Activated CD8-positive, alpha-beta memory T cell treated with anti-CD3 and anti-CD28 coated beads, Interleukin-2, amount 50 U/mL, for 24 hours (primary cell): Measurements from ENCODE around the gene MTR.
"Not testable (repeated sequence)": the region's sequence is repeated elsewhere in the genome, so short reads cannot be mapped to it uniquely, and the experiment has no call there.

Source experiments
- DNase-seq: peaks from one replicate; pipeline ENCODE4 v3.0.0-alpha.2; 2020; ENCODE audit errors: extremely low read depth

Gene MTR

DNA sequence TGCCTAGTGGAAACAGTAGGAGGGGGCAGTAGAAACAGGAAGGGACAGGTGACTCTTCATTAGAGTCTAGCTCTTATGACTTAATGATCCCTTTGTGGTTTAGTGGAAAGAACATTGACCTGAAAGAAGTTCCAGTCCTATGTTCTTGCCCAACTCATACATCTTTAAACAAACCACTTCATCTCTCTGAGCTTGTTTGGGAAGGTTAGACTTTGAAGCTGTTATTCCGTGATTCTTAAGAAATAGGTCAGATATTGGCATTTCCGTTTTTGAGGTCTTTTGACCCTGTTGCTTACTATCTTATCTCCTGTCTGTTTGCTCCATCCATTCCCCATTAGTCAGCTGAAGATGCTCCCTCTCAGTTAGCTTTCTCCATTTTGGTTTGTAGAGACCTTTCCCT is 38.5 kb downstream of the MTR start:
- DNase-seq = no peak

DNA sequence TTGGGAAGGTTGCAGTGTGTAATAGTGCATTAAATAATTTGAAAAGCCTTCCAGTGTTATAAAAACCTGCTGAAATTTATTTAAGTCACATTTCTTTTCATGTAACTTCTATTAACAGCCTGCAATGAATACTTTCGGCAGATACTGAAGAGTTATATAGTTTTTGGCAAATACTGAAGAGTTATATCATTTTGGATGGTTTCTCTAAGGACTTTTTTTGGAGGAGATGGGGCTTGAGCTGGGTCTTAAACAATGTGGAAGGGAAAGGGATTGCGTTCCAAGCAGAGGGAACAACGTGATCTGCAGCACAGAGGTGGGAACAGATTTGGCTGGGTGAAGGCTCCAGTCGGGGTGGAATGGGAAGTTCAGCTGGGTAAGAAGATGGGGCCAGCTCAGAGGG is 39.8 kb downstream of the MTR start:
- DNase-seq = no peak

GRCh38 chr1:236835491-236835890 is 40.4 kb downstream of the MTR start:
- DNase-seq = no peak

DNA sequence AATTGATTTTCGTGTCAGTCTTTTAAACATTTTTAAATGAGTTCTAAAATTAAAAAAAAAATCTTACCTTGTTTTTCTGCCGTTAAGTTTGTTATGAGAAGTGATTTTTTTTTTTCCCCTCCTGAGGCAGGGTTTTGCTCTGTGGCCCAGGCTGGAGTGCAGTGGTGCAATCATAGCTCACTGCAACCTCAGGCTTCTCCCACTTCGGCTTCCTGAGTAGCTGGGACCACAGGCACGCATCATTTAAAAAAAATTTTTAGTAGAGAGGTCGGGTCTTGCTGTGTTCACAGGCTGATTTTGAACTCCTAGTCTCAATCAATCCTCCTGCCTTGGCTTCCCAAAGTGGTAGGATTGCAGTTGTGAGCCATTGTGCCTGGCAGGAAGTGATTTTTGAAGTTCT is 41.1 kb downstream of the MTR start:
- no peak for DNase-seq

- no peak for DNase-seq
Observed at GRCh38 chr1:236837115-236837514, 42.0 kb downstream of the MTR start.

- no peak for DNase-seq
Observed at GRCh38 chr1:236837897-236838296, 42.8 kb downstream of the MTR start.

DNA sequence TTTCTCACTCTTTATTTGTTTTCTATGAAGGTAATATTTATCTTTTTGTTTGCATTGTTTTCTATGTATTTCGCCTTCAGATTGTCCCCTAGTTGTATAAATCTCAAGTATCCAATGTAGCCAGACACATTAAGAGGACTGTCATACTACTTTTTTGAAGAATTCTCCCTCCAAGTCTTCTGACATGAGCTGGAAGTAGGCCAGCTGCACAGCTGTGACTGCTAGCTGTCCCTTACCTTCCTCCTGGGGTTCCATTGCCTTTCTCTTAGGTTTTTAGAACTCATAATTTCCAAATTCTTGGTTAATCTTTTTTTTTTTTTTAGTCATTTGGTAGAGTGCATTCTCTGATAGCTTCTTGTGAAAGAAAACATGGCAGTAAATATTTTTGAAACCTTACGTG is 46.2 kb downstream of the MTR start:
- no peak for DNase-seq

DNA sequence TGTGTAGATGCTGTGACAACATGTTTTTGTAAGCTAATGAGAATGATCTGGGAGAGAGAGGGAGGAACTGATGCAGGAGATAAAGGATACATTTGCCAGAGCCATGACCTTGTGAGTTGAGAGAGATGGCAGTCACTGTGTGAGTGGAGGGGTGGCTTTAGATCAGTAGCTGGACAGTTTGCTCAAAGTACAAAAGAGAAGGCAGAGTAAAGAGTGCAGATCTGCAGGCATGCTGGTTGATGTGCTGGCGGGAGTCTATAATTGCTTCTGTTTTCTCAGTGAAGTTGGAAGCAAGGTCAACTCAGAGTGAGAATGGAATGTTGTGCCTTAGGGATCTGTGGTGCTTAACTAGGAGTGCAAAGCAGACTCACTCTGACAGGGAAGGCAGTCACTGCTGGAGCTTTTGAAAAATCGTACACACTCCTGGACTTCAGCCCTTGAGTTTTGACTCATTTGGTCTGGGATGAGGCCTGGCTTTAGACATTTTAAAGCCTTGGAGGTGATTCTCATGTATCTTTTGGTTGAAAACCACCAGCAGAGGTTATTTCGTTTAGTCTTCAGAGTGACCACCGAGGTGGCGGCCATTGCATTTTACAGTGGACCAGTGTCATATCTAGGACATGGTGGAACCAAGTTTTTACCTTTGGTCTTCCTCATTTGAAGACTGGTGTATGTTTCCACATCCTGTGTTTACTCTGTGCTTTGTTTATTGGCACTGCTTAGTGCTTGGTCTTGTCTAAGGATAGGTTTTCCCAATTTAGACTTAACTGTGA is 49.6 kb downstream of the MTR start:
- DNase-seq = no peak

- DNase-seq = no peak
Observed at GRCh38 chr1:236845830-236846229, 50.7 kb downstream of the MTR start.

DNA sequence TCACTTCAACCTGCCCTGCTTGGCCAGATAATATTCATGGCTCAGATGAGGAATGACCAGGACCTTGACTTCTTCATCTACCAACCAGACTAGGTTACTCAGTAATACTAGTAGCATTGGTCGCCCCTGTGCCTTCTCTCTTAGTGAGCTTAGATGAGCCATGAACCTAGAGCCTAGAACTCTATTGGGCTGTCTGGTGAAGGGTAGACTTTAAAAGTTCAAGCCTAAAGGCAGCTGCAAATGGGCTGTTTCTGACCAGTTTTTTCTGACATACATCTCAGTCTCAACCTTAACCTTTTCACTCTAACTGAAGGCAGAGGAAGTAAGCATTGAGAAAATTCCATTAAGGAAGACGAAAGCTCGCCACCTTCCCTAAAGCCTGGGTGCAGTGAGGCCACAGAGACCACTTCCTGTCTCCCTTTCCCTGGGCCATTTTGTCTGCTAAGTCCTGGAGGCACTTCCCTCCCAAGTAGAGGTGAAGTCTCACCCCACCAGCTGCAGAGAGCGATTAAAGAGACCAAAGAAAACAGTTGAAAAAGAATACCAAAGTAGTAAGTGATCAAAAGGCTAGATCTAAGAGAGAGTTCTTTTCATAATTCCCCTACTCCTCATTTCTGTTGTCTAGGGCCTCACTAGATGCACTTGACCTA is 53.3 kb downstream of the MTR start:
- DNase-seq = no peak

DNA sequence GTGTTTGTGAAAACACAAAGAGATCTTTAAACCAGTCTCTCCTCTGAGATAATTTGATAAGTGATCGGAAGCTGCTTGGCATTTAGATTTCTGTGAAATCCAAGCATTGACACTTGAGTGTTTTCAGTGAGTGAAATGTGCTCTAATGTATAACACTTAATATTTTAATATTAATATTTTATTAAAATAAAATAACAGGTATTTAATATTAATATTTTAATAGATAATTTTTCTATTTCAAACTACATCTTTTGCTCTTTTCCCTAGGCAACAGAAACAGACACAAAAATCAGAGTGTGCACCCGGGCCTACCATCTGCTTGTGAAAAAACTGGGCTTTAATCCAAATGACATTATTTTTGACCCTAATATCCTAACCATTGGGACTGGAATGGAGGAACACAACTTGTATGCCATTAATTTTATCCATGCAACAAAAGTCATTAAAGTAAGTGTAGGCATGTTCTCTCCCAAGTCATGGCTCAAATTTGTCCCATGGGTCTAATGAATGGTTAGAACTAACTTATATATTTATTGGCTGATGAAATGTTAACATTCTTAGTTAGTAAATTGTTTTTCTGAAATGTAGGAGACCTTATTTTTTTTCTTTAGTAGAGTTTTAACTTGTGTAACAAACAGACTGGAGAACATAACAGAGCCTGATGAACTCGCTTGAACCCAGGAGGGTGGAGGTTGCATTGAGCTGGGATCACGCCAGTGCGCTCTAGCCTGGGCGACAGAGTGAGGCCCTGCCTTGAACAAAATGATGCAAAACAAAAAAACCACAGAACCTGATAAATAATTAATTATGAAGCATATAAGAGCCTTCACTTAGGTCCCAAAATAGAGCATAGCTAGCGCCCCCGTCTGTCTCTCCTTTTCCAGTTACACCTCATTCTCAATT is 55.2 kb downstream of the MTR start:
- no peak for DNase-seq

GRCh38 chr1:236851871-236852270 is 56.8 kb downstream of the MTR start:
- DNase-seq = no peak

DNA sequence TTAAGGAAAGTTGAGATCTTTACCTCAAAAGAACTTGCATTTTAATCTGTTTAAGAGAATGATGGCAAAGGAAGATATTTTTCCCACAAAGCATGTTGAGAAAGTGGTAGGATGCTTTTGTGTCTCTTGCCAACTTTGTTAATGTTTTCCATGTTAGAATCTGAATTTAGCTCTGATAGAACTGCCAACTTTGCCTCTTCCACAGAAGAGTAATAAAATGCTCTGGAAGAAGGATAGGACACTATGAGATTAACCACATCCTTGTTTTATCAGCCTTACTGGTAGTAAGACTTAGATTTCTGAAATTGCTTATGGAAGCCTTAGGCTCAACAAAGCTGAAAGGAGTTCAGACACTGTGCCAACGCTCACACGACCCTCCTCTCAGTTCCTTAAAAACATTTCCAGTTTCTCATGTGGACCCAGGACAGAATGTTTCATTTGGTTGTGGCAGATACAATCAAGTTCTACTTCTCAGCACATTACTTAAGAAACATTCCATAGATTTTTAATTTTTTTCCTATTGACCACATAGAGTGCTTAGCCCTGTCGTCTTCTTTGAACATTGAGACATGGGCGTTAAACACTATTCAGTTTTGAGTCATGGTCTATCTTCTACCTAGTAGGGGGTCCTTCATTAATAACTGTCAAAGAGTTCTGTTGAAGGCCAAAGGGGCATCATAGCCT is 59.0 kb downstream of the MTR start:
- no peak for DNase-seq

- no peak for DNase-seq
Observed at GRCh38 chr1:236854605-236854983, 59.5 kb downstream of the MTR start.

DNA sequence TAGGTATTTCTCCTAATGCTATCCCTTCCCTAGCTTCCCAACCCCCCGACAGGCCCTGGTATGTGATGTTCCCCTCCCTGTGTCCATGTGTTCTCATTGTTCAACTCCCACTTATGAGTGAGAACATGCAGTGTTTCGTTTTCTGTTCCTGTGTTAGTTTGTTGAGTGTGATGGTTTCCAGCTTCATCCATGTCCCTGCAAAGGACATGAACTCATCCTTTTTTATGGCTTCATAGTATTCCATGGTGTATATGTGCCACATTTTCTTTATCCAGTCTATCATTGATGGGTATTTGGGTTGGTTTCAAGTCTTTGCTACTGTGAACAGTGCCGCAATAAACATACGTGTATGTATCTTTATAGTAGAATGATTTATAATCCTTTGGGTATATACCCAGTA is 61.6 kb downstream of the MTR start:
- DNase-seq = not testable (repeated sequence)

DNA sequence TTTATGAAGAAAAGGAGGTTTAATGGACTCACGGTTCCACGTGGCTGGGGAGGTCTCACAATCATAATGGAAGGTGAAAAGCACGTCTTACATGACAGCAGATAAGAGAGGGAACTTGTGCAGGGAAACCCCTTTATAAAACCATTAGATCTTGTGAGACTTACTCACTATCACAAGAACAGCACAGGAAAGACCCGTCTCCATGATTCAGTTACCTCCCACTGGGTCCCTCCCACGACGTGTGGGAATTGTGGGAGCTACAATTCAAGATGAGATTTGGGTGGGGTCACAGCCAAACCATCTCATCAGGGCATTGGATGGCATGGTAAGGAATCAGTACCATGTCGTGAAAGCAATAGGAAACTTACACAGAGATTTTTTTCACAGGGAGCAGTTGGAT is 63.1 kb downstream of the MTR start:
- DNase-seq = no peak

DNA sequence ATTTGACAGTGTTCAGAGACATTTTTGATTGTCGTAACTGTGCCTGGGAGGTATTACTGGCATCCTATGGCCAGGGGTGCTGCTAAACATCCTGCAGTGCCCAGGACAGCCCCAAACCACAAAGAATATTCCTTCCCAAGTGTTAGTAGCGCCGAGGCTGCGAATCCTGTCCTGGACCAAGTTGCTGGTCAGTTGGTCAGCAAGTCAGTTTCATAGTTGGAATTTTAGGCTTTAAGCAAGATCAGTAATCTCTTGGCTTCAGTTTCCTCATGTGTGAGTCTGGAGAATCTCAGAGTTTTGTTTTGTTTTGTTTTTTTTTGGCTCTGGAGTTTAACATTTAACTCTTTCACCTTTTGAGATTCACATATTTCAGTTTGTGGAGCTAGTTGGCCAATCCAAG is 65.0 kb downstream of the MTR start:
- DNase-seq = no peak

GRCh38 chr1:236860674-236861073 is 65.6 kb downstream of the MTR start:
- no peak for DNase-seq

GRCh38 chr1:236861560-236862218 is 66.6 kb downstream of the MTR start:
- DNase-seq = no peak

- no peak for DNase-seq
Observed at GRCh38 chr1:236862219-236862591, 67.1 kb downstream of the MTR start.

DNA sequence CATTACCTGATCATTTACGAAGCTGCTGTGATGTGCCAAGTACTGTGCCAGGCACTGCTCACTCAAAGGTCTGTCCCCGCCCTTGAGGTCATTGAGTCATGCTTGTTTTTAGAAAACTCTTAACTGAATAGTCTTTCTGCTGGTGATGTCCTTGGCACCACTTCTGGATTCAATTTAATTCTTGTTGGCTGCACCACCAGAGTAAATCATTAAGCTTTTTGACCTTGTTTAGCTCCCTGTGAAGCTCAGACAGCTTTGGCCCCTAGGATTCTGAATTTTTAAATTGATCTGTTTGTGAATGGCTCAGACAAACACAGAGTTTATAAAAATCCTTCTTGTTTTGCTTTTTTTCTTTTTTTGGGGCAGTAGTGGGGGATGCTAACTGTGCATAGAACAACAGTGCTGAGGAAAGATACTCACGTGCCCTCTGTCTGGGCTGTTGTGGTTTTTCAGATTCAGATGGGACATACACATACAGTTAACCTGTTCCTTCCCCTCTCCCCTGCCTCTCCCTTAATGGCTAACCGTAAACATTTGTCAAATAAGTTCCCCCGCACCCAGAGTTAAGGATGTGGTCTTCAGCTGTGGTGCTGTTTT is 67.6 kb downstream of the MTR start:
- no peak for DNase-seq
